Measurements from ENCODE around the gene ASB13.
A peak's percentile ranks its signal among the peaks of the same experiment; 100 is the strongest.

Gene ASB13

DNA sequence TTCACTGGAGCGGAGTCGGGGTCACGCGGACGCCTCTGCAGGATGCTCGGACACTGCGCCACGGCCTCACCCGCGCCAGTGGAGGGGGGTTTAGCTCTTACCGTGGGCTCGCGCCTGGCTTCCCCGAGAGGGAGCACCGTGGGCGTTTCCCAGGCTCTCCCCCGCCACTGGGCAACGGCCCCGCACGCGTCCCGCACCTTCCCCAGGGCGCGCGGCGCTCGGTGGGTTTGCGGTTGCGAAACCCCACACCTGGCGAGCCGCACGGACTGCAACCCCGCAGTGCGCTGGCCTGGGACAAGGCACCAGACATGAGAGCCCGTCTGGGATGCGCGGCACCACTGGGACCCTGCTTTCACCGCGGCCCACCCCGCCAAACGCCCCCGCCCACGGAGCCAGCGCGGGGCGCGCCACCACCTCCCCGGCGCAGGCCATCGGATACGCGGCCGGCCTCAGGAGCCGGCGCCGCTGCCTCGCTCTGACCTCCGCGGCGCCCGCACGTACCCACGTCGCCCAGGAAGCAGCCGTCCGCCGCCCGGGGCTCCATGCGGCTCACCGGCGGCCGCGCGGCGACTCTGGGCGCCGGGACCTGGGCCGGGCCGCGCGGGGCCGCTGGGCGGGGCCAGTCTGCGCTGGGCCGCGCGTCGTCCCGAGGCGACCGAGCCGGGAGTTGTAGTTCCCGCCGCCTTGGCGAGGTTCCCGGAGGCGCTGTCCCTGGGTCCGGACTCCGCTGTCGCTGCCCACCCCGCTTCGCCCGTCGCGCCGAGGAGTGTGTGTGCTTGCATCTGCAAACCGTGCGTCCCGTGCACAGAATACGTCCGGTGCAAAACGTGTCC is at the start of gene ASB13:
TSS of gene ASB13 (minus strand) at position 588 of the 833 bp plus-strand sequence. CDS start at position 544, 44 bp downstream.
- DNase-seq: peak; percentile 20

- DNase-seq: no peak
These were observed 45.2 kb upstream of the ASB13 start for GRCh38 chr10:5711642-5712041.

DNA sequence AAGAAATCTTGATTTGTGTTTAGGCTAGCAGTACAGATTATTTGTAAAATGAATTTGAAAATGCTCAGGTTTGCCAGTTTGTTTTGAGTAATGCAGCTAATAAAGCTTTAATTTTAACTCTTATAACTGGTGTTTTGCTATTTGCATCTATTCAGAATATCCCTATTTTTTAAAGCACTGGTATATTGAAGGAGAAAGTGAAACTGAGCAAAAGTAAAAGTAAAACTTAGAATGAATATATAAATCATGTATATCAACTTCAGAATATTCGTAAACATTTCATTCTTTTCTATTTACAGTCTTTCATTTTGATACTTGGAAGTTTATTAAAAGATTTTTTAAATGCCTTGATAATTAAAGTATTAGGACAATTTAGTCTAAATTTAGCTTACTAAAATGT is 44.5 kb upstream of the ASB13 start:
- no peak for DNase-seq

- DNase-seq: no peak
These were observed 43.5 kb upstream of the ASB13 start for GRCh38 chr10:5709865-5710264.

DNA sequence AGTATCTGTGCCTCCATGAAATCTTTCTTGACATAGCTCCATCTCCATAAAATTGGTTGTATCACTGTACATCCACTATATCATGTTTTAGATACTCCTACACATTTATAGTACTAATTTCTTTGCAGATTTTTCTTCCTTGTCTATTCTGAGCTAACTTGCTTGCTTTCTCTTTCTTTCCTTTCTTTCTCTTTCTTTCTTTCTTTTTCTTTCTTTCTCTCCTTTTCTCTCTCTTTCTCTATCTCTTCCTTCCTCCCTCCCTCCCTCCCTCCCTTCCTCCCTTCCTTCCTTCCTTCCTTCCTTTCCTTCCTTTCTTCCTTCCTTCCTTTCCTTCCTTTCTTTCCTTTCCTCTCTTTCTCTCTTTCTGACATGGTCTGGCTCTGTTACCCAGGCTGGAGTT is 42.0 kb upstream of the ASB13 start:
- no peak for DNase-seq

GRCh38 chr10:5698062-5698461 is 31.7 kb upstream of the ASB13 start:
- no peak for DNase-seq

GRCh38 chr10:5697342-5697741 is 30.9 kb upstream of the ASB13 start:
- no peak for DNase-seq

DNA sequence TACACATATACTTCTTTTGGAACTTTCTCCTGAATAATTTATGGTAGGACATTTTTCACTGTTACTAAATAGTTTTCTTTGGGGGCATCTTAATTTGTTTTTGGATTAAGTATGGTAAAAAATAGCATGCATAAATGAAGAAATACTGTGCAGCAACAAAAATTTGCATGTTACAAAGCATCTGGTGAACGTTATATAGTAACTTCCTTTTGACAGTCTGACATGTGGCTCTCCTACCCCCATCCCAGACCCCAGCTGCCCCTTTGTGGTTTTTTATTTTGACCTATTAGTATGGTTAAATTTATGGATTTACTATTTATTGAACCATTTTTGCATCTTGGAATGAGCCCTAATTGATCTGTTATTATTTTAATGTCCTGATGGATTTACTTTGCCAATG is 28.2 kb upstream of the ASB13 start:
- DNase-seq: no peak

- peak; percentile 68 for DNase-seq
These were observed 26.3 kb upstream of the ASB13 start for GRCh38 chr10:5692461-5693358.

- DNase-seq: no peak
These were observed 25.4 kb upstream of the ASB13 start for GRCh38 chr10:5691786-5692185.

GRCh38 chr10:5688587-5688986 is 22.2 kb upstream of the ASB13 start:
- no peak for DNase-seq

- DNase-seq: no peak
These were observed 19.4 kb upstream of the ASB13 start for GRCh38 chr10:5685764-5686240.

- peak; percentile 68 for DNase-seq
These were observed 18.8 kb upstream of the ASB13 start for GRCh38 chr10:5684971-5685763.

DNA sequence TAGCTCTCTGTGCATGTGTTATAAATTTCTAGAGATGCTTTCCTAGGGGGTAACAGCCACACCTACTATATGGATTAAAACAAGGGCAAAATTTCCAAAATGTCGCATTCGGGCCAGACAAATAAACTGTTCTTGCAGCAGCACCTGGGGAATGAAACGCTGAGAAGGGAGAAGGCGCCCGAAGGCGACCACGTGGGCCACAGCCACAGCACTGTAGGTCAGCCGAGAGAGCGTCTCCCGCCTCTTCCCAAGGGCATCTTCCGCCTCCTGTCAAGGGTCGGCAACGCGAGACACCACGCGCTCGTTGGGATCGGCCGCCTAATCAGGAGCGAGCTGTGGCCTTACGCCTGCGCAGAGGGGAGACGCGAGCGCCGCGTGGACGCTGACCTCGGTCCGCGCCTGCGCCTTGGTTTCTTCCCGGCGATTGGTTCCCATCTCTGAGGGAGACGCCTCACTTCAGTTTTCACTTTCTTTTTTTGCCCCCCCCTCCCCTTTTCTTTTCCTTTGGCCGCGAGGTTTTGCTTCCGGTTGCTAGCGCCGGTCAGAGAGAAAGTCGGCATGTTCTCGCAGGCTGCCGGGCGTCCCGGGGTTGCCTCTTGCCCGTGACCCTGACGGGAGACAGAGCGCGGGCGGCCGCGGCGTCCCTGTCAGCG is 18.0 kb upstream of the ASB13 start, which contains the start of gene TASOR2:
TSS of gene TASOR2 (plus strand) at position 521 of the 653 bp plus-strand sequence. CDS start 35,805 bp downstream, outside the sequence.
- peak; percentile 95 for DNase-seq

- no peak for DNase-seq
These were observed 16.7 kb upstream of the ASB13 start for GRCh38 chr10:5683065-5683464.

- no peak for DNase-seq
These were observed 15.5 kb upstream of the ASB13 start for GRCh38 chr10:5681930-5682329.

- no peak for DNase-seq
These were observed 13.2 kb upstream of the ASB13 start for GRCh38 chr10:5679606-5680005.

DNA sequence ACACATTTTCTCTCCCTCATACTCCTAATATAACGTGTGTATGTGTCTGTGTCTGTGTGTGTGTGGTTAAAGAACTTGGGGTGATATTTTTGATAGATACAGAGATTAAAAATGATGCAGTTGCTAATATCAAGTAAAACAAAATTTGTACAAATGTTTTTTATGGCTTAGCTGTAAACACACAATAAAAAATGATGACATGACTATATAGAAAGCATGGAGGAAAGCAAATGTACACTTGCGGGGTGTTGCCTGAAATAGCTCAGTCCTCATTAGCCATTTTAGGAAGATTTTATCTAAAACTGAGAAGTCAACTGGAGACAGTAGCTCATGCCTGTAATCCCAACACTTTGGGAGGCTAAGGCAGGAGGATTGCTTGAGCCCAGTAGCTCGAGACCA is 12.6 kb upstream of the ASB13 start:
- DNase-seq: no peak

DNA sequence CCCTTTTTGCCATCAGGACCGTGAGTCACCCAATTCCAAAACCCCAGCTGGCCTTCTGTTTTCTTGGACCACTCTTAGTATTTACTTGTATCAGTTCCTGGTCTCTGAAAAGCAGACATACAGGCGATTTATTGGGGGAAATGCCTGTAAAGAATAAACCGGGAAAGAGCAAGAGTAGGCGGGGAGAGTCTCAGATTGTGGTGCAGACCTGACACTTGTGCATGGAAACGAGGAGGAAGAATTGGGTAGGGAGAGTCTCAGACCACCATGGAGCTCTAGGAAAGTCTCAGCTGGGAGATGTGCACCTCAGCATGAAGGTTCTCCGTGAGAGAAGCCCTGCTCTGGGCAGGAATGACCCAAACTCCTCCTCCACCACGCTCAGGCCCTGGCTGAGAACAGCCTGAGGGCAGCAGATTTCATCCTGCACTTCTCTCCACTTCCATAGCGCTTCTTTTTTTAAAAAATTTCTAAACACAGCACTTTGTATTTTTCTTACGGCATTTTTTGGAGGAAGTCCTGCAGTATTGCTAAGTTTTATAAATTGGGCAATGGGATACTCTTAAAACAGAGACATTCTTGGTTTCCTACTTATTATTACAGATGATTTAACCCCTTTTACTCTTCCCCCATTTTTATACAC is 12.1 kb upstream of the ASB13 start:
- no peak for DNase-seq

DNA sequence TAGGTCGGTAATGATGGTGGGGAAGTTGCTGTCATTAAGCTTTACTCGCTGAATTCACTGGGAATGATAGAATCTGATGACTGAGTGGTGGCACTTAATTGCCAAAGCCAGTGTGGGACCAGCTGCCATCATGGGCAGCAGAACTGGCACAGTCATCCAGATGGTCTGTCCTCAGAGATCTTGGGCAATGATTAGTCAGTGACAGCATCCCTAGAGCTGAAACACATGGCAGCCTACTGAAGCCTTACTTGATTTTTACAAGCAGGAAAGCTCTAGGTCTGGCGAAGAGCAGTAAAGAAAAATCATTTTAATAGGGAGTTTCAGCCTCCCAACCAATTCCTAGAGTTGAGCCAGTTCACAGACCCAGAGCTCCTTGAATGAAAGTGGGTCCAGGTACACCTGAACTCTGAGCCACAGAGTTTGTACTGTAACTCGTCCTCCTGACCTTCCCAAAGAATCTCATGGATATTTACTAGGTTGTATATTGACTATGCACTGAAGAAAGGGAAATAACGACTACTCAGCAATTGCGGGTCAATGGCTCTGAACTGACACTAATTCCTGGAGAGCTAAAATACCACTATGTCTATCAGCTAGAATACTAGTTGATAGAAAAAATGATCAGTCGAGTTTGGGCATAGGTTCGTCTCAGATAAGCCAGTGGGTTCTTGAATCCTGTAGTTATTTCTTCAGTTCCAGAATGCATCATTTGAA is 4.4 kb upstream of the ASB13 start:
- DNase-seq: no peak

- DNase-seq: no peak
These were observed 3.2 kb upstream of the ASB13 start for GRCh38 chr10:5669604-5670003.

Measured in activated CD4-positive, alpha-beta T cell treated with anti-CD3 and anti-CD28 coated beads, Interleukin-2, amount 50 U/mL, for 1 hour (primary cell).